GM21723 (cell line): ENCODE data around the gene MMP3.

ENCODE experiments used
- ATAC-seq: cut with Tn5 transposase; IDR thresholded peaks from one replicate; pipeline ENCODE4 v1.9.1; 2021; ENCODE audit warnings: mild to moderate bottlenecking, moderate library complexity; ENCODE audit not compliant: unreplicated experiment

MMP3 gene

GRCh38 chr11:102832612-102833011 lies 10.8 kb downstream of the MMP3 start:
- no peak for ATAC-seq

DNA sequence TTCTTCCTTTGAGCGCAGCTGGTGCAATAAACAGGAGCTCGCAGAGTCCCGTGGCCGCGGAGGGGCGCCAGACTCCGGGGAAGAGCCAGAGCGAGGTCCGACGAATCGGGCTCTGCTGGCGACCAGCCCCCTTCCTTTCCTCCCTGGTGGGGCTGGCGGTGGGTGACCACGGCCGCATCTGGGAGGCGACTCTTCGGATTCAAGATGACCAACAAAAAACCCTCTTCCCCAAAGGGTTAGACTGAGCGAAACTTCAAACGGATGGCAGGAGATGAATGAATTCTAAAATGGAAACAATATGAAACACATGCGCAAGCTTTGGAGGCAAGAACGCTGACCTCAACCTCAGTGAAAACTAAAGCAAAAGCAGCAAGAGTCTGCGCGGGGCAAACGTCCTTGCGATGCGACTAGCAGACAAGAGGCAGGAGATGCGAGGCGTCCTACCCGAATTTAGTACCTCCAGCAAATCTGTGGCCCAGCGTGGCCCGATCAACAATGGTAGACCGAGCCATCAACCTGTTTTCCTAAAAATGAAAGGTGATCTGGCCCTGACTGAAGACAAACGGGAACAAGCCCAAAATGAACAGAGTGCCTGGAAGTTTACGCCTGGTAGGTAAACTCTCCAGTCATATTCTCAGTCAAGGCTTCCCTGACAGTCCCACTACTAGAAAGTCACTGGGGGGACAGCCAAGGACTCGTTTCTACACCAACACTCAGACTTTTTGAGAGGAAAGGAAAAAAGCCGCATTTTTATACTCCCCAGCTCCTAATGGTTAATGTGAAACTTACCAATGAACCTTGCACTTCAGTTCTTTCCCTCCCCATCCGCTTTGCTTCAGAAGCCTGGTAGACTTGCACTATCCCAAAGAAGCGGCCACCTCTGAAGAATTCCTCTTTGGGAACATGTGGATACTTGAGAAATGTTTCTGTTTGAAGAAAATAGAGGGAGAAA lies 11.6 kb downstream of the MMP3 start:
- ATAC-seq, result no peak

DNA sequence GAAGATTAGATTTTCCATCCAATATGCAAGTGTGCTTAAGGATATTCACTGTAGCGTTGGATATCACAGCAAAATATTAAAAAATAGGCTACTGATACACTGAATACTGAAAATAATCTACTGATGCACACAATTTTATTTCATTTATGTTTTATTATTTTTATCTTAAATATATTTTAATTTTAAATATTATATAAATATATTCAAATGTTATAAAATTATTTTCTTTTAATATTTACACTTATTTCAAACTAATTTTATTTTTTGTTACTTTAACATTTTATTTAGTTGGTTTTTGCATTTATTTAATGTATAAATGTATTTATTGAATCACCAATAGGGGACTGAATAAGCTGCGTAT lies 12.3 kb downstream of the MMP3 start:
- ATAC-seq, result no peak

DNA sequence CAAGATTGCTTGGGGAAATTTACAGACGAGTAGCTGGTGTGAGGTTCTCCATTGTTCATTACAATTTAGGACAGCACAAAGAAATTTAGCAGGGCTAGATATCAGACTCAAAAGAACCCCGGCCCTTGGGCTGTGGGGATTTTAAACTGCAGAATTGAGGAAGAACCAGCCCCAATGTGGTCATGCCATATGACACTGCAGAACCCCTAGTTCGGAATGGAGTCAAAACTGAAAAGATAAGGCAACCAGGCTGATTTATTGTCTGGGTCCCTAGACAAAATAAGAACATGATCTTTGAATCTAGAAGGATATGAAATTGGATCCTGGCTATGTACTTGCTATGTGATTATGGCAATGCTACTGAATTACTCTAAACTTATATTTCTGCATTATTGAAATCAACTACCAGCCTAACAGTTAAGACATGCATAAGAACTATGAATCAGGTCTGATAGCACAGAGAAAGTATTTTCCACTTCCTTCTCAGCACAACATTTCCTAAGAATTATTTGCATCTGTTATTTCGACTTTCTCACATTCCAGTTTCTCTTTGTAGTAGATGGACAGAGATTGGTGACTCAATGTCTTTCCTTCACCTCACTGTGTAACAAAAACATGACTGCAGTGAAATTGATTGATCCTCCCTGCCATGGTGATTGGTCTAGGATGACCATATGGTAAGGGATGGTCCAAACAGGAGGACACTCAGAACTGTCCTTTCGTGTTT lies 13.2 kb downstream of the MMP3 start:
- no peak for ATAC-seq

DNA sequence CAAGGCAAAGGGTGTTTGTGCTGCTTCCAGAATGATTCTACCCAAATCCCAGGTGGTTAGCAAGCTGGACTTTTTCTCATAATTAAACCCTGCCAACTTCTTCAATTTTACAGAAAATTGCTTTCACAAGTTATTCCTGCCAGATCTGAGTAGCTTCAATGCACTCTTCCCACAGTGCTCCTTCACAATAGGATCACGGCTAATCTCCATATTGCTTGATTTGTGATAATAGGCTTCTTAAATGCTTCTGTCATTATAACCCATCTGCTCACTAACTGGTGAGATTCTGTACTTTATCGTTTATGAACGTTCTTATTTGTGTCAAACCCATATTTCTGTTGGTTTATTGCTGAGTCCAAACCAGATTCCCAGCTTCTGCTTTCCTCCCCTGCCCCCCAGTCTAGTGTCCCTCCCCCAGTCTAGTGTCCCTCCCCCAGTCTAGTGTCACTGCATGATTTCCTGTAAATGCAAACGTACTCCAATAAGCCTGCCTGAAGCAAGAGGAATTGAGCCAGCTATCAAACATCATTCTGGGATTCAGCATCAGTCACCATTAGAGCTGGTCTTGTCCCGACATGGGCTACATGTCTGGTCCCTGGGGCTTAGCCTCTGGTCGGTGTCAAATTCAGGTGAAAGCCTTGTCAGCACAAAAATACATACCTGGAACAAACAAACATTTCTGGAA lies 14.0 kb downstream of the MMP3 start:
- no peak for ATAC-seq

DNA sequence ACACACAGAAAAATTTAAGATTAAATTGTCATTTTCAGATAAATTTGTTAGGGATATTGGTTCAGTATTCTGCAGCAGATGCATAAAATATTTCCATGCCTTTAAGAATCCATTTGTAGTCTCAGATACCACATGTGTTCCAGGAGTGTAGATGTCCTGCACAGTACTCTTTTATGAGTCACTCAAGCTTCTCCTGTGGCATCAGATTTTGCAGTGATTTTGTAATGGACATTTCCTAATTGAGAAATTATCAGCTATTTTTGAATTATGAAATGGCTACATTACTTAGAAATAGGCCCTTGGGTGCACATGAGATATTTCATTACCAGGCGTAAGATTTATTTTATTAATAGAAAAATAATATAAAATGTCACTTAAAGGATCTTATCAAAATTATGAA lies 18.9 kb downstream of the MMP3 start:
- ATAC-seq, result no peak

- ATAC-seq, result no peak
Measured at GRCh38 chr11:102819491-102819890, 23.9 kb downstream of the MMP3 start.

DNA sequence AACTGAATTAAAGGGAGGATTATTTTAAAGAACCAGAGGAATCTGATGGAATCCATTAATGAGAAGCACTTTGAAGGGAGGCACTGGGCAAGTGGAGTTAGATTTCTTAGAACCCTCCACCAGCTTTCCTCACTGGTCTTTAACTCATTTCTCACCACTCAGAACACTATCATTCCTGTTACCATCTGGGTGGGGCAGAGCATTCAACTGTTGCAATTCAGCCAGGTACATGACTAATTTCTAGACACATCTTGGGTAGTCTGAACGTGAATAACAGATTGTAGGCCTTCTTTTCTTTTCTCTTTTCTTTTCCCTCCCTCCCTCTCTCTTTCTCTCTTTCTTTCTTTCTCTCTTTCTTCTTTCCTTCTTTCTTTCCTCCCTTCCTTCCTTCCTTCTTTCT lies 29.9 kb downstream of the MMP3 start:
- no peak for ATAC-seq

GRCh38 chr11:102812188-102812587 lies 31.2 kb downstream of the MMP3 start:
- ATAC-seq, result no peak

- no peak for ATAC-seq
Measured at GRCh38 chr11:102810950-102811660, 32.3 kb downstream of the MMP3 start.

GRCh38 chr11:102809971-102810370 lies 33.4 kb downstream of the MMP3 start:
- no peak for ATAC-seq

DNA sequence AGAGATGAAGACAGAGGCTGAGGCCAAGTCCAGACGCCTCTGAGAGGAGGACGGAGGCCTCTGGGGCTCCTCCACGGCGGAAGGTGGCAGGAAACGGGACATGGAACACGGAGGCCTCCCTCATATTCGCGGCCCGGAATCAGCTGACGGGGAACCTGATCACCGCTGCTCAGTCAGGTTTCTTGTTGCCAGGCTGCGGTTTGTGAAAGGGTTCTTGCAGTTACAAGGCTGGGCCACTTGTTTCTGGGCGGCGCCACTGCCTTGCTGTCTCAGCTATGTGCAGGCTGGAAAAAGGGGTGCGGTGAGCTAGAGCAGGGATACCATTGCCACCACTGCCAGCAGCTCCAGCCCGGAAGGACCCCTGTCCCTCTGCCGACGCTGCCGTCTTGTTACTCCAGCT lies 35.5 kb downstream of the MMP3 start:
- peak; percentile 79 for ATAC-seq

DNA sequence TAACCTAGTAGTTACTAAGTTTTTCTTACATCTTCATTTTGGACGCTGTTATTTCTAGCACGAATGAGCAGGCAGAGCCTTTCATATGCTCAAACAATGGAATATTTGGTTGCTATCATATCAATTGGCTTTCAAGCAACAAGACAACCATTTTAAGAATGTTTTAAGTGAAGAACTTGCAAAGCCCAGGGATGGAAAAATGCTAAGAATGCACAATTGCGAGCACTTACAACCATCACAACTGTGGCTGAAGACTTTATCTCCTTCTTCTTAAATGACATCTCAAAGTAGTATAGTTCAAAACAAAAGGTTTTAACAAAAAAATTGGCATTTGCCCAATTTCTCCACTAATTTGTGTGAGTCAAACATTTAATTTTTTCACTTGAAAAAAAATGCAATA lies 37.1 kb downstream of the MMP3 start:
- no peak for ATAC-seq

DNA sequence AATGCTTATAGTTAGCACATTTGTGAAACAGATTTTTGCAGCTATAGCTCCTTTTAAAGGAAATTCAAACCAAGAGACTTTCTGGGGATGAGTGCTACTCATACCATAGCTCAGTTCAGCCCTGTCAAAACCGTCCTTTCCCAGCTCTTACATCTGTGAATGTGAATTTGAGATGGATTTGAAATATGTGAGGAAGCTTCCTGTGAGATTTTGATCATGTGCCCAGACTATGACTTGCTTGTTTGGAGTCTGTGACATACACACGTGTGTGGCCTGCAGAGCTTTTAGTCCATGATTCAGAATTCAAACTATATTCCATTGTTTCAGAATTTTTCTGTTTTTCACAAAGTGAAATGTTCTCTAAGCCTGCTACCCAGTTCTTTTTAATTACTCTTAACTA lies 41.1 kb downstream of the MMP3 start:
- ATAC-seq, result no peak

GRCh38 chr11:102800767-102801166 lies 42.6 kb downstream of the MMP3 start:
- ATAC-seq, result no peak

GRCh38 chr11:102799681-102800340 lies 43.6 kb downstream of the MMP3 start:
- no peak for ATAC-seq

DNA sequence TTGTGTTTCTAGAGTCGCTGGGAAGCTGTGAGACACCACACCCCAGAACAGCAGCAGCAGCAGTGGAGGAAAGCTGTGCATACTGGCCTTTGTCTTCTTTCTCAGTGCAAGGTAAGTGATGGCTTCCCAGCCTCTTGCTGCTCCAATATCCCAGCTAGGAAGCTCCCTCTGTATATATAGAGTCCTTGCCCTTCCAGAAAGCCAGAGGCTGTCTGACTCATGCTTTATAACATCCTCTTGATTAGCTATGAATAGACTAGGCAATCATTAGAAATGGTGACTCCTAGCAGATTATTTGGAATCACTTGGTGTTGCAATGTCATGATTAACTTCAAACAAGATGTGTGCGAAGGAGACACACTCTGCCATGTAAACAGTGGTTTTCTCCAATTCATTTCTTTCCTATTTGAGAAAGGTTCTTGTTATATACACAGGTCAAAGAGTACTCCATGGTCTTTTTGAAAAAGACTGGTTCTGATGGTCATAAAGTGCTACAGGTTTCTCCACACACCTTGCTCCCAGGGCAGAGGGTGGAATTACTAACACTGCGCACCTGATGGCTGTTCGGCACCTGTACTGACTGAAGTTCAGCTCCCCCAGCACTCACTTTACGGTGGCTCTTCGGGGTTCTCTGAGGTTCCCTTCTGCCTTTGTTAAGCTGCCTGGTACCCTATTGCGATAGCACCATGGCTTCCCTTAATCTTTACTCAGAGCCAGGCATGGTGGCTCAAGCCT lies 45.2 kb downstream of the MMP3 start, which contains the start of gene MMP1:
Gene MMP1 (minus strand): TSS at position 149 of the 735 bp plus-strand sequence. CDS start 68 bp downstream, at position 81.
- ATAC-seq, result no peak

- ATAC-seq, result peak; percentile 94
Measured at GRCh38 chr11:102794382-102794781, 49.0 kb downstream of the MMP3 start.

GRCh38 chr11:102793677-102794290 lies 49.6 kb downstream of the MMP3 start:
- no peak for ATAC-seq
